DOHH2 (cell line): ENCODE data around the gene FANCG.

Experiments
- H3F3A ChIP-seq: fragments of 200-600 bp; sonication (generic), shearing (Covaris generic); 2 replicates; pipeline ENCODE4 v1.6.0; 2016; ENCODE audit warnings: antibody characterized with exemption, mild to moderate bottlenecking; ENCODE audit not compliant: control insufficient read depth, insufficient read depth
- H3K27ac ChIP-seq: fragments of 200-600 bp; sonication (generic); 2 replicates; pipeline ENCODE4 v1.5.1; 2014; ENCODE audit warnings: low read depth, mild to moderate bottlenecking, low read length, moderate library complexity
- H3K27me3 ChIP-seq: fragments of 200-600 bp; sonication (generic); 2 replicates; pipeline ENCODE4 v1.6.1; 2014; ENCODE audit warnings: mild to moderate bottlenecking, low read length, mixed read lengths; ENCODE audit not compliant: control insufficient read depth
- H3K36me3 ChIP-seq: fragments of 200-600 bp; sonication (generic); 2 replicates; pipeline ENCODE4 v1.6.1; 2014; ENCODE audit warnings: mild to moderate bottlenecking, low read length, moderate library complexity, mixed read lengths; ENCODE audit not compliant: control insufficient read depth
- H3K4me1 ChIP-seq: fragments of 200-600 bp; sonication (generic); 2 replicates; pipeline ENCODE4 v1.6.1; 2014; ENCODE audit warnings: mild to moderate bottlenecking, low read length, mixed read lengths; ENCODE audit not compliant: control insufficient read depth
- H3K4me2 ChIP-seq: fragments of 200-600 bp; sonication (generic); 2 replicates; pipeline ENCODE4 v1.6.0; 2014; ENCODE audit warnings: mild to moderate bottlenecking, low read length, moderate library complexity
- H3K4me3 ChIP-seq: fragments of 200-600 bp; sonication (generic); 2 replicates; pipeline ENCODE4 v1.5.1; 2014; ENCODE audit warnings: mild to moderate bottlenecking, low read length, mixed read lengths
- H3K79me2 ChIP-seq: fragments of 200-600 bp; sonication (generic); 2 replicates; pipeline ENCODE4 v1.6.1; 2014; ENCODE audit warnings: mild to moderate bottlenecking, low read length, mixed read lengths; ENCODE audit not compliant: control insufficient read depth
- H3K9me2 ChIP-seq: fragments of 200-600 bp; sonication (generic); replicated peaks from 2 replicates; pipeline ENCODE4 v1.6.1; 2014; ENCODE audit warnings: mild to moderate bottlenecking, low read length, mixed read lengths; ENCODE audit not compliant: control insufficient read depth
- H3K9me3 ChIP-seq: fragments of 200-600 bp; sonication (generic); 2 replicates; pipeline ENCODE4 v1.6.1; 2014; ENCODE audit warnings: antibody characterized with exemption, low read length, mixed read lengths; ENCODE audit not compliant: control insufficient read depth, insufficient read depth
- H4K20me1 ChIP-seq: fragments of 200-600 bp; sonication (generic); 2 replicates; pipeline ENCODE4 v1.6.0; 2014; ENCODE audit warnings: low read depth, mild to moderate bottlenecking, antibody characterized with exemption, low read length, moderate library complexity; ENCODE audit not compliant: control insufficient read depth, insufficient read depth
- EZH2phosphoT487 ChIP-seq: fragments of 200-600 bp; sonication (generic); IDR thresholded peaks from 2 replicates; pipeline ENCODE4 v1.6.1; 2017; ENCODE audit warnings: borderline replicate concordance, mild to moderate bottlenecking, antibody characterized with exemption, low read length, moderate library complexity, mixed read lengths
- TF ChIP-seq, protein P1 (sequence below): fragments of 200-600 bp; sonication (generic); IDR thresholded peaks from one replicate; pipeline ENCODE4 v1.5.1; 2014; ENCODE audit warnings: antibody characterized with exemption, mild to moderate bottlenecking, low read depth, low read length; ENCODE audit not compliant: poor library complexity, severe bottlenecking

FANCG gene

DNA sequence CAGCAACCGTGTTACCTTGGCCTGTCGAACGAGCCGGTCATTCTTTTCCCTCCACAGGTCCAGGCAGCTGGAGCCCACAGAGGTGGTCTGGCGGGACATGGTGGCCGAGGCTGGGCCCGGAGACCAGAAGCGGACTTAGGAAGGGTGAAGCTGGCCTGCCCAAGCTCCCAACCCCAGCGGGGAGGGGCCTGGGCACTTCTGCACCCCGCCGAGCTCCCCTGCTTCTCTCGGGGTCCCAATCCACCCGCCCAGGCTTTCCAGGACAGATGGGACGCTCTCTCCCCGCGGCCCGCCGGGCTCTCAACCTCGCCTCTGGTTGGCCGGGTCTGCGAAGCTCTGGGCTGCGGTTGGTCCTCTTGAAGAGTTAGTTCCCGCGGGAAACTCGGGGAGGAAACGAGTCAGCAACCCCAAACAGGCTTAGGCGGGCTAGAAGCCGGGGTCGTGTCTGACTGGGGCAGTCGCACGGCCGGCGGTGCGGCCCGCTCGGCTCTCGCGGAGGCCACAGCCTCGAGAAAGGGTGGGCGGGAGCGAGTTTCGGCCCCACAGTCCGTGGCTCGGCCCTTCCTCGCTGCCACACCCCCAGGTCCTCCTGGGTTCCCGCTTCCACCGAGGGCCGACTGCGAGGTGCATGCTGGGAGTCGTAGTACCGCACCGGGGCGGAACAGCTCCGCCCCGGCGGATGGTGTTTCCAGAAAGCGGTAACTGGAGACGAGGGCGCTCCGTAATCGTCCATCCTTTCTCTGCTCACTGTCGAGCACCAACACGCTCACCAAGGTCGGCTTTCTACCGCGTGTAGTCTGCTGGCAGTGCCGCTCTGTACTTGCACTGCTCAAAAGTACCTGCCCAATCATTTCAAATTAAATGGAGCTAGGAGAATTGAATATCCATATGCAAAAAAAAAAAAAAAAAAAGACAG is at the start of gene FANCG:
TSS of gene FANCG (minus strand) at position 517 of the 916 bp plus-strand sequence. CDS start at position 99, 418 bp downstream.
- Histone ChIP-seq H3F3A (0 out of 2 replicates have a peak, but pooled peaks cover 2% of the 10 kb centered on the region), H4K20me1 (no peaks in the 10 kb centered on the region), H3K9me3 (no peaks in the 10 kb centered on the region), H3K4me3 (peak within 1 kb of the TSS; percentile 90), H3K27me3 (no peaks in the 10 kb centered on the region), H3K4me1 (peaks cover 25% of the 10 kb centered on the region), H3K9me2 (no peaks in the 10 kb centered on the region), H3K27ac (peak within 1 kb of the TSS; percentile 82), H3K36me3 (peaks cover 38% of the 10 kb centered on the region), H3K4me2 (peak within 1 kb of the TSS; percentile 85), H3K79me2 (peaks cover 30% of the 10 kb centered on the region)
- TF ChIP-seq, protein P1, sequence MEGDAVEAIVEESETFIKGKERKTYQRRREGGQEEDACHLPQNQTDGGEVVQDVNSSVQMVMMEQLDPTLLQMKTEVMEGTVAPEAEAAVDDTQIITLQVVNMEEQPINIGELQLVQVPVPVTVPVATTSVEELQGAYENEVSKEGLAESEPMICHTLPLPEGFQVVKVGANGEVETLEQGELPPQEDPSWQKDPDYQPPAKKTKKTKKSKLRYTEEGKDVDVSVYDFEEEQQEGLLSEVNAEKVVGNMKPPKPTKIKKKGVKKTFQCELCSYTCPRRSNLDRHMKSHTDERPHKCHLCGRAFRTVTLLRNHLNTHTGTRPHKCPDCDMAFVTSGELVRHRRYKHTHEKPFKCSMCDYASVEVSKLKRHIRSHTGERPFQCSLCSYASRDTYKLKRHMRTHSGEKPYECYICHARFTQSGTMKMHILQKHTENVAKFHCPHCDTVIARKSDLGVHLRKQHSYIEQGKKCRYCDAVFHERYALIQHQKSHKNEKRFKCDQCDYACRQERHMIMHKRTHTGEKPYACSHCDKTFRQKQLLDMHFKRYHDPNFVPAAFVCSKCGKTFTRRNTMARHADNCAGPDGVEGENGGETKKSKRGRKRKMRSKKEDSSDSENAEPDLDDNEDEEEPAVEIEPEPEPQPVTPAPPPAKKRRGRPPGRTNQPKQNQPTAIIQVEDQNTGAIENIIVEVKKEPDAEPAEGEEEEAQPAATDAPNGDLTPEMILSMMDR: no peak
- TF ChIP-seq EZH2phosphoT487: no peak

DNA sequence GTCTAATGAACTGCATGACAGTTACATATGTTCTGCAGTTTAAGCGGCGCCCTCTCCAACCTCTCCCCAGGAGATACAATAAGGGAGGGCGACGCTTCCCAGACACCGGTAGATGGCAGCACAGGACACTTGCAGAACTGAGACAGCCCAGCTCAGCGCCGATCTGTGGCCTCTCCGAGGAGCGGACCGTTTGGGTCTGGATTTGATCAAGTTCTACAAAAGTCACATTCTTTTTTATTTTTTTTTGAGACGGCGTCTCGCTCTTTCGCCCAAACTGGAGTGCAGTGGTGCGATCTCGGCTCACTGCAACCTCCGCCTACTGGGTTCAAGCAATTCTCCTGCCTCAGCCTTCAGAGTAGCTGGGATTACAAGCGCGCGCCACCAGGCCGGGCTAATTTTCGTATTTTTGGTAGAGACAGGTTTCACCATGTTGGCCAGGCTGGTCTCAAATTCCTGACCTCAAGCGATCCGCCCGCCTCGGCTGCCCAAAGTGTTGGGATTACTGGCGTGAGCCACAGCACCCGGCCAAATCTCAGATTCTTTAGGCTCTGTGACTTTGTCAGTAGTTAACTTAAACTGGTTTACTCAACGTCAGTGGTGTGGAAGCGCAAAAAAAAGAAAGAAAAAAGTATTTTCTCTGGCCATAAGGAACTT is 37.3 kb upstream of the FANCG start:
- no peaks in the 10 kb centered on the region for H3K27me3 ChIP-seq
- peaks cover 19% of the 10 kb centered on the region for H3F3A ChIP-seq
- no peaks in the 10 kb centered on the region for H3K79me2 ChIP-seq
- H3K36me3 ChIP-seq: no peaks in the 10 kb centered on the region
- H4K20me1 ChIP-seq: no peaks in the 10 kb centered on the region
- no peak for TF ChIP-seq EZH2phosphoT487
- TF ChIP-seq, protein P1: peak; percentile 88
- H3K27ac ChIP-seq: no peak overlapping the region
- H3K9me3 ChIP-seq: no peaks in the 10 kb centered on the region
- peak overlapping the region; percentile 97 for H3K4me2 ChIP-seq
- no peaks in the 10 kb centered on the region for H3K9me2 ChIP-seq
- H3K4me1 ChIP-seq: peaks cover 33% of the 10 kb centered on the region
- peak overlapping the region; percentile 94 for H3K4me3 ChIP-seq

DNA sequence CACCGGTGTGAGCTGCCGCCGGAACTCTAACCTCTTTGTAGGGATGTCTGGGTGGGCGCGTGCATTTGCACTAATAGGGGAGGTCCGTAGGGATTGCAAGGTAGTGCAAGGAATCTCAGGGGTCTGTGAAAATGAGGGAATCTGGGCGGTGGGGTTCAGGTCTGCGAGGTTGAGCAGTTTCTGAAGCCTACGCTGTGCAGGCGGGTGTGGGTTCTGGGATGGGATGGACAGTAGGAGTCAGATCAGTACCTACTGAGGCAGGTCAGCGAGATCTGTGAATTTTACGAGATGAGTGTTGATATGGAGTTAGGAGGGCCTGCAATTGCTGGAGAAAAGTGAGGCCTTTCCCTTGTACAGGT is 36.8 kb upstream of the FANCG start:
- TF ChIP-seq, protein P1: no peak
- TF ChIP-seq EZH2phosphoT487: no peak
- H3K27ac ChIP-seq: no peak overlapping the region
- no peaks in the 10 kb centered on the region for H3K9me2 ChIP-seq

More for the DNA sequence above, 36.8 kb upstream of the FANCG start:
- Histone ChIP-seq H3K27me3 (no peaks in the 10 kb centered on the region), H4K20me1 (no peaks in the 10 kb centered on the region), H3K79me2 (no peaks in the 10 kb centered on the region), H3F3A (peaks cover 19% of the 10 kb centered on the region), H3K4me2 (peak overlapping the region; percentile 97), H3K4me3 (peak overlapping the region; percentile 94), H3K9me3 (no peaks in the 10 kb centered on the region), H3K4me1 (peaks cover 37% of the 10 kb centered on the region), H3K36me3 (no peaks in the 10 kb centered on the region)
